GM23338 (cell line): Measurements from ENCODE around the gene GRPR. TPM values are rescaled to one million over a fixed set of nuclear protein-coding genes. Genes with fewer than 3 reads are reported as not detected.

Source experiments
- ATAC-seq: fragments of 200-7000 bp; cut with Tn5 transposase; 3 replicates; pipeline ENCODE4 v1.9.1; 2020
- DNase-seq: peaks from one replicate; pipeline ENCODE4 v3.0.0-alpha.2; 2015; ENCODE audit warnings: low spot score
- H2AFZ ChIP-seq: fragments of 200-600 bp; sonication (generic); 2 replicates; pipeline ENCODE4 v1.8.0; 2016; ENCODE audit warnings: antibody characterized with exemption, mild to moderate bottlenecking, moderate library complexity
- H3F3A ChIP-seq: fragments of 200-600 bp; sonication (generic); replicated peaks from 2 replicates; pipeline ENCODE4 v1.8.0; 2017; ENCODE audit warnings: antibody characterized with exemption, mixed run types, low read depth
- H3K27ac ChIP-seq: fragments of 200-600 bp; sonication (generic); 2 replicates; pipeline ENCODE4 v1.6.1; 2016; ENCODE audit warnings: low read depth
- H3K27me3 ChIP-seq: fragments of 200-600 bp; sonication (generic); 2 replicates; pipeline ENCODE4 v1.8.0; 2016; ENCODE audit warnings: mild to moderate bottlenecking, mixed run types, moderate library complexity; ENCODE audit not compliant: insufficient read depth
- H3K36me3 ChIP-seq: fragments of 200-600 bp; sonication (generic); 2 replicates; pipeline ENCODE4 v1.8.0; 2016; ENCODE audit warnings: mild to moderate bottlenecking; ENCODE audit not compliant: insufficient read depth
- H3K4me1 ChIP-seq: fragments of 200-600 bp; sonication (generic); 2 replicates; pipeline ENCODE4 v1.8.0; 2016; ENCODE audit warnings: mild to moderate bottlenecking, moderate library complexity; ENCODE audit not compliant: insufficient read depth
- H3K4me2 ChIP-seq: fragments of 200-600 bp; sonication (generic); 2 replicates; pipeline ENCODE4 v1.7.1; 2017; ENCODE audit warnings: mixed run types
- H3K4me3 ChIP-seq: fragments of 200-600 bp; sonication (generic); 2 replicates; pipeline ENCODE4 v1.6.1; 2016; ENCODE audit warnings: mixed run types
- H3K79me2 ChIP-seq: fragments of 200-600 bp; sonication (generic); replicated peaks from 2 replicates; pipeline ENCODE4 v1.8.0; 2017; ENCODE audit warnings: mild to moderate bottlenecking; ENCODE audit not compliant: insufficient read depth
- H3K9me2 ChIP-seq: fragments of 200-600 bp; sonication (generic); 2 replicates; pipeline ENCODE4 v1.8.0; 2017; ENCODE audit not compliant: insufficient read depth
- H4K20me1 ChIP-seq: fragments of 200-600 bp; sonication (generic); replicated peaks from 2 replicates; pipeline ENCODE4 v1.8.0; 2017; ENCODE audit warnings: mild to moderate bottlenecking; ENCODE audit not compliant: insufficient read depth
- H3K27ac Mint-ChIP-seq: 2 replicates; pipeline ENCODE4 v1.8.0; 2020; ENCODE audit warnings: inconsistent platforms, mild to moderate bottlenecking, moderate library complexity, mixed read lengths
- H3K27me3 Mint-ChIP-seq: 3 replicates; pipeline ENCODE4 v1.8.0; 2022; ENCODE audit warnings: low read depth, mild to moderate bottlenecking, moderate library complexity, mixed read lengths, inconsistent platforms; ENCODE audit not compliant: insufficient read depth, poor library complexity
- H3K36me3 Mint-ChIP-seq: 3 replicates; pipeline ENCODE4 v1.8.0; 2021; ENCODE audit warnings: low read depth, mild to moderate bottlenecking, inconsistent platforms, moderate library complexity, mixed read lengths
- H3K4me1 Mint-ChIP-seq: 3 replicates; pipeline ENCODE4 v1.8.0; 2020; ENCODE audit warnings: mild to moderate bottlenecking, inconsistent platforms, mixed read lengths
- H3K4me3 Mint-ChIP-seq: 3 replicates; pipeline ENCODE4 v1.8.0; 2021; ENCODE audit warnings: moderate library complexity, mild to moderate bottlenecking, inconsistent platforms, mixed read lengths
- H3K9me3 Mint-ChIP-seq: 3 replicates; pipeline ENCODE4 v1.8.0; 2020; ENCODE audit warnings: moderate library complexity, mild to moderate bottlenecking, inconsistent platforms, mixed read lengths
- CREB1 ChIP-seq: fragments of 250-450 bp; sonication (Bioruptor Pico); IDR thresholded peaks from 2 replicates; pipeline ENCODE4 v1.5.0; 2020; ENCODE audit warnings: low read depth, mild to moderate bottlenecking, moderate library complexity
- EZH2 ChIP-seq: fragments of 200-600 bp; sonication (generic); IDR thresholded peaks from one replicate; pipeline ENCODE4 v1.8.0; 2017; ENCODE audit warnings: antibody characterized with exemption, mild to moderate bottlenecking, low read depth; ENCODE audit not compliant: unreplicated experiment
- EZH2phosphoT487 ChIP-seq: fragments of 200-600 bp; sonication (generic); IDR thresholded peaks from one replicate; pipeline ENCODE4 v1.8.1; 2018; ENCODE audit warnings: antibody characterized with exemption; ENCODE audit not compliant: unreplicated experiment
- JUNB ChIP-seq: IDR thresholded peaks from one replicate; pipeline ENCODE4 v1.6.1; 2016; ENCODE audit warnings: antibody characterized with exemption; ENCODE audit not compliant: unreplicated experiment
- NANOG ChIP-seq: IDR thresholded peaks from 2 replicates; pipeline ENCODE4 v1.6.1; 2016; ENCODE audit warnings: antibody characterized with exemption, borderline replicate concordance
- POLR2AphosphoS5 ChIP-seq: IDR thresholded peaks from 2 replicates; pipeline ENCODE4 v1.6.1; 2016; ENCODE audit warnings: antibody characterized with exemption, low read depth
- STAT1 ChIP-seq: IDR thresholded peaks from one replicate; pipeline ENCODE4 v1.6.1; 2016; ENCODE audit warnings: antibody characterized with exemption; ENCODE audit not compliant: unreplicated experiment
- ZNF114 ChIP-seq: fragments of 250-450 bp; sonication (Bioruptor Pico); IDR thresholded peaks from 2 replicates; pipeline ENCODE4 v1.5.0; 2020; ENCODE audit warnings: mild to moderate bottlenecking, moderate library complexity
- ZNF331 ChIP-seq: fragments of 250-450 bp; sonication (Bioruptor Pico); IDR thresholded peaks from 2 replicates; pipeline ENCODE4 v1.5.0; 2020; ENCODE audit warnings: low read depth, mild to moderate bottlenecking, moderate library complexity
- polyA plus RNA-seq: library from polyadenylated mRNA; unstranded; fragments of >200 nt; fragmentation: Nextera tagmentation; extraction: Ambion mirVana; gene quantifications from 2 replicates; pipeline ENCODE4 v1.2.1, GENCODE V29; 2016
- total RNA-seq: library from RNA; depleted of rRNA; stranded (reverse); fragments of >200 nt; shearing (Covaris generic); gene quantifications from 2 replicates; pipeline ENCODE4 v1.2.3, GENCODE V29; 2014
- TF ChIP-seq, protein P1 (sequence below): IDR thresholded peaks from one replicate; pipeline ENCODE4 v1.6.1; 2018; ENCODE audit warnings: antibody characterized with exemption; ENCODE audit not compliant: unreplicated experiment
- TF ChIP-seq, protein P2 (sequence below): IDR thresholded peaks from 2 replicates; pipeline ENCODE4 v1.6.1; 2016; ENCODE audit warnings: antibody characterized with exemption
- TF ChIP-seq, protein P3 (sequence below): fragments of 250-450 bp; sonication (Bioruptor Pico); IDR thresholded peaks from 2 replicates; pipeline ENCODE4 v1.5.0; 2020; ENCODE audit warnings: mild to moderate bottlenecking, moderate library complexity

GRPR gene
- total and polyA plus RNA-seq, 2 experiments from 2014 or later = 13.4 to 14.3 TPM

DNA sequence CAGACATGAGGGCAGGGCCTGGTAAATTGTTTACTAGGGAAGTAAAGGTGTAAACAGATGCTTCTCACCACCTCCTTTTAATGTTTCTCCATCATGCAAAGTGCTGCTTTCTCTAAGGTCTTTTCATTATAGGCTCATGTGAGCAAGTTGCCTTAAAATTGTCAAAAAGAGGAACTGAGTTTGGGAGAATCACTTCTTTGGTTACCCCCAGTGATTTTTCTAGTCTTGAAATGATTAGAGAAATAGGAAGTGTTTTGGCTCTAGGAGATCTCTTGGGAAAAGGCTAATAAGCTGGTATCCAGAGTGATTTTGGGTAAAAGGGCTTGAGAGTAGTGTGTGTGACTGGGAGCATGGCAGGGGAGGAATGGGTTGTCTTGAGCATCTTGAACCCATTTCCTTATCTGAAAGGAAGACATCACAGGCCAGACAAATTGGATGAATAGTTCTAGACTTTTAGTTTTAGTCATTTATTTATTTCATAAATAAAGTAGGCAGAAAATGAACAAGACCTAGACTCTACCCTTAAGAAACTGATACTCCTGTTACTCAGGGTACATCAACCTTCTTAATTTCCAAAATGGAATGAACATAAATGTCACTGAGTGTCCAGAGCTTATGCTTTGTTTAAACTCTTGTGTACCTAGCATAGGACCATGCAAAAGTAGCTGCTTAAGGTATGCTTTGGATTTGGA, 14.2 kb downstream of the GRPR start:
- Histone ChIP-seq H3K9me2 (no peaks in the 10 kb centered on the region), H3K79me2 (peaks cover 44% of the 10 kb centered on the region), H3K36me3 (no peaks in the 10 kb centered on the region), H3K4me2 (no peak overlapping the region), H2AFZ (no peak overlapping the region), H3K4me3 (no peak overlapping the region), H4K20me1 (no peaks in the 10 kb centered on the region), H3K27me3 (no peaks in the 10 kb centered on the region), H3K4me1 (0 out of 2 replicates have a peak, but pooled peaks cover 4% of the 10 kb centered on the region), H3K27ac (no peak overlapping the region), H3F3A (no peaks in the 10 kb centered on the region)
- Mint-ChIP-seq H3K27ac (no peak overlapping the region), H3K36me3 (no peaks in the 10 kb centered on the region), H3K27me3 (no peaks in the 10 kb centered on the region), H3K4me3 (no peak overlapping the region), H3K4me1 (no peaks in the 10 kb centered on the region), H3K9me3 (no peaks in the 10 kb centered on the region)
- ATAC-seq = no peak
- TF ChIP-seq POLR2AphosphoS5 (no peak), EZH2phosphoT487 (no peak), ZNF114 (CRISPR knock-in tag) (no peak), STAT1 (no peak), NANOG (no peak), CREB1 (no peak), ZNF331 (CRISPR knock-in tag) (no peak), EZH2 (no peak), JUNB (no peak)
- TF ChIP-seq, protein P1, sequence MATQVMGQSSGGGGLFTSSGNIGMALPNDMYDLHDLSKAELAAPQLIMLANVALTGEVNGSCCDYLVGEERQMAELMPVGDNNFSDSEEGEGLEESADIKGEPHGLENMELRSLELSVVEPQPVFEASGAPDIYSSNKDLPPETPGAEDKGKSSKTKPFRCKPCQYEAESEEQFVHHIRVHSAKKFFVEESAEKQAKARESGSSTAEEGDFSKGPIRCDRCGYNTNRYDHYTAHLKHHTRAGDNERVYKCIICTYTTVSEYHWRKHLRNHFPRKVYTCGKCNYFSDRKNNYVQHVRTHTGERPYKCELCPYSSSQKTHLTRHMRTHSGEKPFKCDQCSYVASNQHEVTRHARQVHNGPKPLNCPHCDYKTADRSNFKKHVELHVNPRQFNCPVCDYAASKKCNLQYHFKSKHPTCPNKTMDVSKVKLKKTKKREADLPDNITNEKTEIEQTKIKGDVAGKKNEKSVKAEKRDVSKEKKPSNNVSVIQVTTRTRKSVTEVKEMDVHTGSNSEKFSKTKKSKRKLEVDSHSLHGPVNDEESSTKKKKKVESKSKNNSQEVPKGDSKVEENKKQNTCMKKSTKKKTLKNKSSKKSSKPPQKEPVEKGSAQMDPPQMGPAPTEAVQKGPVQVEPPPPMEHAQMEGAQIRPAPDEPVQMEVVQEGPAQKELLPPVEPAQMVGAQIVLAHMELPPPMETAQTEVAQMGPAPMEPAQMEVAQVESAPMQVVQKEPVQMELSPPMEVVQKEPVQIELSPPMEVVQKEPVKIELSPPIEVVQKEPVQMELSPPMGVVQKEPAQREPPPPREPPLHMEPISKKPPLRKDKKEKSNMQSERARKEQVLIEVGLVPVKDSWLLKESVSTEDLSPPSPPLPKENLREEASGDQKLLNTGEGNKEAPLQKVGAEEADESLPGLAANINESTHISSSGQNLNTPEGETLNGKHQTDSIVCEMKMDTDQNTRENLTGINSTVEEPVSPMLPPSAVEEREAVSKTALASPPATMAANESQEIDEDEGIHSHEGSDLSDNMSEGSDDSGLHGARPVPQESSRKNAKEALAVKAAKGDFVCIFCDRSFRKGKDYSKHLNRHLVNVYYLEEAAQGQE = no peak
- TF ChIP-seq, protein P2, sequence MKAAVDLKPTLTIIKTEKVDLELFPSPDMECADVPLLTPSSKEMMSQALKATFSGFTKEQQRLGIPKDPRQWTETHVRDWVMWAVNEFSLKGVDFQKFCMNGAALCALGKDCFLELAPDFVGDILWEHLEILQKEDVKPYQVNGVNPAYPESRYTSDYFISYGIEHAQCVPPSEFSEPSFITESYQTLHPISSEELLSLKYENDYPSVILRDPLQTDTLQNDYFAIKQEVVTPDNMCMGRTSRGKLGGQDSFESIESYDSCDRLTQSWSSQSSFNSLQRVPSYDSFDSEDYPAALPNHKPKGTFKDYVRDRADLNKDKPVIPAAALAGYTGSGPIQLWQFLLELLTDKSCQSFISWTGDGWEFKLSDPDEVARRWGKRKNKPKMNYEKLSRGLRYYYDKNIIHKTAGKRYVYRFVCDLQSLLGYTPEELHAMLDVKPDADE = no peak
- TF ChIP-seq, protein P3, sequence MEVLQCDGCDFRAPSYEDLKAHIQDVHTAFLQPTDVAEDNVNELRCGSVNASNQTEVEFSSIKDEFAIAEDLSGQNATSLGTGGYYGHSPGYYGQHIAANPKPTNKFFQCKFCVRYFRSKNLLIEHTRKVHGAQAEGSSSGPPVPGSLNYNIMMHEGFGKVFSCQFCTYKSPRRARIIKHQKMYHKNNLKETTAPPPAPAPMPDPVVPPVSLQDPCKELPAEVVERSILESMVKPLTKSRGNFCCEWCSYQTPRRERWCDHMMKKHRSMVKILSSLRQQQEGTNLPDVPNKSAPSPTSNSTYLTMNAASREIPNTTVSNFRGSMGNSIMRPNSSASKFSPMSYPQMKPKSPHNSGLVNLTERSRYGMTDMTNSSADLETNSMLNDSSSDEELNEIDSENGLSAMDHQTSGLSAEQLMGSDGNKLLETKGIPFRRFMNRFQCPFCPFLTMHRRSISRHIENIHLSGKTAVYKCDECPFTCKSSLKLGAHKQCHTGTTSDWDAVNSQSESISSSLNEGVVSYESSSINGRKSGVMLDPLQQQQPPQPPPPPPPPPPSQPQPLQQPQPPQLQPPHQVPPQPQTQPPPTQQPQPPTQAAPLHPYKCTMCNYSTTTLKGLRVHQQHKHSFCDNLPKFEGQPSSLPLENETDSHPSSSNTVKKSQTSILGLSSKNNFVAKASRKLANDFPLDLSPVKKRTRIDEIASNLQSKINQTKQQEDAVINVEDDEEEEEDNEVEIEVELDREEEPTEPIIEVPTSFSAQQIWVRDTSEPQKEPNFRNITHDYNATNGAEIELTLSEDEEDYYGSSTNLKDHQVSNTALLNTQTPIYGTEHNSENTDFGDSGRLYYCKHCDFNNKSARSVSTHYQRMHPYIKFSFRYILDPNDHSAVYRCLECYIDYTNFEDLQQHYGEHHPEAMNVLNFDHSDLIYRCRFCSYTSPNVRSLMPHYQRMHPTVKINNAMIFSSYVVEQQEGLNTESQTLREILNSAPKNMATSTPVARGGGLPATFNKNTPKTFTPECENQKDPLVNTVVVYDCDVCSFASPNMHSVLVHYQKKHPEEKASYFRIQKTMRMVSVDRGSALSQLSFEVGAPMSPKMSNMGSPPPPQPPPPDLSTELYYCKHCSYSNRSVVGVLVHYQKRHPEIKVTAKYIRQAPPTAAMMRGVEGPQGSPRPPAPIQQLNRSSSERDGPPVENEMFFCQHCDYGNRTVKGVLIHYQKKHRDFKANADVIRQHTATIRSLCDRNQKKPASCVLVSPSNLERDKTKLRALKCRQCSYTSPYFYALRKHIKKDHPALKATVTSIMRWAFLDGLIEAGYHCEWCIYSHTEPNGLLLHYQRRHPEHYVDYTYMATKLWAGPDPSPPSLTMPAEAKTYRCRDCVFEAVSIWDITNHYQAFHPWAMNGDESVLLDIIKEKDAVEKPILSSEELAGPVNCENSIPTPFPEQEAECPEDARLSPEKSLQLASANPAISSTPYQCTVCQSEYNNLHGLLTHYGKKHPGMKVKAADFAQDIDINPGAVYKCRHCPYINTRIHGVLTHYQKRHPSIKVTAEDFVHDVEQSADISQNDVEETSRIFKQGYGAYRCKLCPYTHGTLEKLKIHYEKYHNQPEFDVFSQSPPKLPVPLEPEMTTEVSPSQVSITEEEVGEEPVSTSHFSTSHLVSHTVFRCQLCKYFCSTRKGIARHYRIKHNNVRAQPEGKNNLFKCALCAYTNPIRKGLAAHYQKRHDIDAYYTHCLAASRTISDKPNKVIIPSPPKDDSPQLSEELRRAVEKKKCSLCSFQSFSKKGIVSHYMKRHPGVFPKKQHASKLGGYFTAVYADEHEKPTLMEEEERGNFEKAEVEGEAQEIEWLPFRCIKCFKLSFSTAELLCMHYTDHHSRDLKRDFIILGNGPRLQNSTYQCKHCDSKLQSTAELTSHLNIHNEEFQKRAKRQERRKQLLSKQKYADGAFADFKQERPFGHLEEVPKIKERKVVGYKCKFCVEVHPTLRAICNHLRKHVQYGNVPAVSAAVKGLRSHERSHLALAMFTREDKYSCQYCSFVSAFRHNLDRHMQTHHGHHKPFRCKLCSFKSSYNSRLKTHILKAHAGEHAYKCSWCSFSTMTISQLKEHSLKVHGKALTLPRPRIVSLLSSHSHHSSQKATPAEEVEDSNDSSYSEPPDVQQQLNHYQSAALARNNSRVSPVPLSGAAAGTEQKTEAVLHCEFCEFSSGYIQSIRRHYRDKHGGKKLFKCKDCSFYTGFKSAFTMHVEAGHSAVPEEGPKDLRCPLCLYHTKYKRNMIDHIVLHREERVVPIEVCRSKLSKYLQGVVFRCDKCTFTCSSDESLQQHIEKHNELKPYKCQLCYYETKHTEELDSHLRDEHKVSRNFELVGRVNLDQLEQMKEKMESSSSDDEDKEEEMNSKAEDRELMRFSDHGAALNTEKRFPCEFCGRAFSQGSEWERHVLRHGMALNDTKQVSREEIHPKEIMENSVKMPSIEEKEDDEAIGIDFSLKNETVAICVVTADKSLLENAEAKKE (CRISPR knock-in tag) = no peak
- DNase-seq = no peak
